HFFc6 (cell line): ENCODE data around the gene CFAP107. TPM values are rescaled to one million over a fixed set of nuclear protein-coding genes. Genes with fewer than 3 reads are reported as not detected.
"Not testable (repeated sequence)": the region's sequence is repeated elsewhere in the genome, so short reads cannot be mapped to it uniquely, and the experiment has no call there.

Experiments used
- DNase-seq: peaks from one replicate; pipeline ENCODE4 v3.0.0-alpha.2; 2018
- H3K27ac Mint-ChIP-seq: 2 replicates; pipeline ENCODE4 v1.8.0; 2020; ENCODE audit warnings: mild to moderate bottlenecking, mixed read lengths
- H3K27me3 Mint-ChIP-seq: 2 replicates; pipeline ENCODE4 v1.8.0; 2021; ENCODE audit warnings: mild to moderate bottlenecking, moderate library complexity, mixed read lengths; ENCODE audit not compliant: insufficient read depth
- H3K36me3 Mint-ChIP-seq: 2 replicates; pipeline ENCODE4 v1.8.0; 2021; ENCODE audit warnings: low read depth, mixed read lengths
- H3K4me1 Mint-ChIP-seq: 2 replicates; pipeline ENCODE4 v1.8.0; 2020; ENCODE audit warnings: low read depth, mixed read lengths
- H3K4me3 Mint-ChIP-seq: 2 replicates; pipeline ENCODE4 v1.8.0; 2020; ENCODE audit warnings: mild to moderate bottlenecking, moderate library complexity, mixed read lengths
- H3K9me3 Mint-ChIP-seq: 2 replicates; pipeline ENCODE4 v1.8.0; 2020; ENCODE audit warnings: mild to moderate bottlenecking, mixed read lengths
- total RNA-seq, 6 experiments: library from RNA; stranded (reverse); fragmentation: NEBNext Ultra II Directional; extraction: Animal tissue kit (Norgen Biotek cat#: 25700); gene quantifications; 2 replicates in 1 of 6; 3 replicates in 5 of 6; pipeline ENCODE4 v1.2.3, GENCODE V29; 2021
- TF ChIP-seq, protein P1 (sequence below): fragments of 200-600 bp; sonication (generic); IDR thresholded peaks from 2 replicates; pipeline ENCODE4 v1.5.0; 2021; ENCODE audit warnings: antibody characterized with exemption, mild to moderate bottlenecking

CFAP107 gene
- total RNA-seq, 6 experiments from 2014 or later: not detected

DNA sequence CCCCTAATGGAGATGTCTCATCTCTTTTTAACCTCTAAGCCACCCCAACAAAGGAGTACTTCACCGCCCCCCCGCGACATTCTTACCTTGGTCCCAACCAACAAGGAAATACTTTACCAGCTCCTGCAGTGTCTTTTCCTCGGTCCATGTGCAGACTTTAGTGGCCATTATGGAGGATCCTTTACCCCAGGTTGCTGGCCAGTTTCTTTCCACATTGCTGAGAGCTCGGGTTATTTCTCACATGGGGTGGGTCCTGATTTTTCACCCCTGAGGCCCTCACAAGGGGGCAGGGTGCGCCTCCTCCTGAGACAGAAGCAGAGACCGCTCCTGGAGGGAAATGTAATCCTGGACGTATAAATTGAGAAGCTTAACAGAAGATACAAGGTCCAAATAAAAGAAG is 33.1 kb upstream of the CFAP107 start:
- H3K9me3 Mint-ChIP-seq: no peaks in the 10 kb centered on the region
- no peaks in the 10 kb centered on the region for H3K36me3 Mint-ChIP-seq
- TF ChIP-seq, protein P1, sequence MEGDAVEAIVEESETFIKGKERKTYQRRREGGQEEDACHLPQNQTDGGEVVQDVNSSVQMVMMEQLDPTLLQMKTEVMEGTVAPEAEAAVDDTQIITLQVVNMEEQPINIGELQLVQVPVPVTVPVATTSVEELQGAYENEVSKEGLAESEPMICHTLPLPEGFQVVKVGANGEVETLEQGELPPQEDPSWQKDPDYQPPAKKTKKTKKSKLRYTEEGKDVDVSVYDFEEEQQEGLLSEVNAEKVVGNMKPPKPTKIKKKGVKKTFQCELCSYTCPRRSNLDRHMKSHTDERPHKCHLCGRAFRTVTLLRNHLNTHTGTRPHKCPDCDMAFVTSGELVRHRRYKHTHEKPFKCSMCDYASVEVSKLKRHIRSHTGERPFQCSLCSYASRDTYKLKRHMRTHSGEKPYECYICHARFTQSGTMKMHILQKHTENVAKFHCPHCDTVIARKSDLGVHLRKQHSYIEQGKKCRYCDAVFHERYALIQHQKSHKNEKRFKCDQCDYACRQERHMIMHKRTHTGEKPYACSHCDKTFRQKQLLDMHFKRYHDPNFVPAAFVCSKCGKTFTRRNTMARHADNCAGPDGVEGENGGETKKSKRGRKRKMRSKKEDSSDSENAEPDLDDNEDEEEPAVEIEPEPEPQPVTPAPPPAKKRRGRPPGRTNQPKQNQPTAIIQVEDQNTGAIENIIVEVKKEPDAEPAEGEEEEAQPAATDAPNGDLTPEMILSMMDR: no peak
- H3K4me3 Mint-ChIP-seq: no peak overlapping the region
- H3K27ac Mint-ChIP-seq: no peak overlapping the region
- no peaks in the 10 kb centered on the region for H3K4me1 Mint-ChIP-seq
- H3K27me3 Mint-ChIP-seq: peaks cover 3% of the 10 kb centered on the region; the same call in 1 of the 2 replicates
- DNase-seq: no peak

DNA sequence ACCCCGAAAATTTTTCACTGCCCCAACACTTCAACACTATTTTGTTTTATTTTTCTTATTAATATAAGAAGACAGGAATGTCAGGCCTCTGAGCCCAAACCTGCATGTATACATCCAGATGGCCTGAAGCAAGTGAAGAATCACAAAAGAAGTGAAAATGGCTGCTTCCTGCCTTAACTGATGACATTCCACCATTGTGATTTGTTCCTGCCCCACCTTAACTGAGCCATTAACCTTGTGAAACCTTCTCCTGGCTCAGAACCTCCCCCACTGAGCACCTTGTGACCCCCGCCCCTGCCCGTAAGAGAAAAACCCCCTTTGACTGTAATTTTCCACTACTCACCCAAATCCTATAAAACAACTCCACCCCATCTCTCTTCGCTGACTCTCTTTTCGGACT is 32.3 kb upstream of the CFAP107 start:
- H3K36me3 Mint-ChIP-seq, H3K4me3 Mint-ChIP-seq, H3K27me3 Mint-ChIP-seq, DNase-seq, H3K27ac Mint-ChIP-seq, H3K4me1 Mint-ChIP-seq, H3K9me3 Mint-ChIP-seq: not testable (repeated sequence)

DNA sequence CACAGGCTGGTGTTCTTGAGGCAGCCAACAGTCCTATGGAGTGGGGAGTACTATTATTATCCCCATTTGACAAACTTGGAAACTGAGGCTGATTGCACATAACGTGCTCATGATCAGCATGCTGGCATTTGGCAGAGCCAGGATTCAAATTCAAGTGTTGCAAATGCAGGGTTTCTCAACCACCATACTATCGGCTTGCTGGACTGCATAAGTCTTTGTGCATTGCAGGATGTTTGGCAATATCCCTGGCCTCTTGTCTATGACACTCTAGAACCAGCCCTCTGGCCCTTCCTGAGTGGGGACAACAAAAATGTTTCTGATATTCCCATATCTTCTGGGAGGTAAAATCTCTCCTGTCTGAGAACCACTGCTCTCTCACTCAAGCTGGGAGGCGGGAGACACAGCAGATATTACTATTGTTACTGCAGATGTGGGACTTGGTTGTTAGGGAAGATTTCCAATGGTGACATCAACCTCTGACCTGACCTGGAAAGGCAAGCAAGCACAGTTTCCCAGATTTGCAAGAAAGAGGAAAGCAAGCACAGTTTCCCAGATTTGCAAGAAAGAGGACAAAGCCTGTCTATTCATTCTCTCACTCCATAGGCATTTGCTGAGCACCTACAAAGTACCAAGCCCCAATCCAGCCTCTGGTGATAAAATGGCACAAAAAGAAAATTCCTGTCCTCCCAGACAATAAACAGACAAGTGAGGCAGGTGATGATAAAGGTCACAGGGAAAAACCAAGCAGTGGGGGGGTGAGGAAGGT is 31.1 kb upstream of the CFAP107 start:
- TF ChIP-seq, protein P1: no peak
- Mint-ChIP-seq H3K27ac (no peak overlapping the region), H3K36me3 (no peaks in the 10 kb centered on the region), H3K9me3 (no peaks in the 10 kb centered on the region), H3K27me3 (peaks cover 3% of the 10 kb centered on the region; the same call in 1 of the 2 replicates), H3K4me1 (no peaks in the 10 kb centered on the region), H3K4me3 (no peak overlapping the region)
- no peak for DNase-seq

DNA sequence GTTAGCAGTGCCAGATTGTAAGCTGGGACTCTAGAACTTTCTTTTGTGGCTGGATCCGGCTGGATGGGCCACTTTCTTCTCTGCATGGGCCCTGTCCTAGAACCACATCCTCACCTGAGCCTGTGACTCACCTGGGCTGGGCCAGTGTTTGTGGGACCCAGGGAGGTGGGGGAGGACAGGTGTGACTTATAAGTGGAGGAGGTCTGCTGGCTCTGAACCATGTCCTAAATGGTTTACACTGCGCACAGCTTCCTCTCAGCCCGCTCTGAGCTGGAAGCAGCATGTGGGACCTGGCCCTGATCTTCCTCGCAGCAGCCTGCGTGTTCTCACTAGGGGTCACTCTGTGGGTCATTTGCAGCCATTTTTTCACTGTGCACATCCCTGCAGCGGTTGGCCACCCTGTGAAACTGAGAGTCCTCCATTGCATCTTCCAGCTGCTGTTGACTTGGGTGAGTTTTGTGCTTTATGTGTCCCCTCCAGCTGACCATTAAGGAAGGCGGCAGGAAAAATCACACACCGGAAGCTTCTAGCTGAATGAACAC is 30.0 kb upstream of the CFAP107 start, which contains the start of gene AADACL3:
TSS of gene AADACL3 (plus strand) at position 215 of the 542 bp plus-strand sequence. CDS start at position 282, 67 bp downstream.
- no peaks in the 10 kb centered on the region for H3K4me1 Mint-ChIP-seq
- H3K4me3 Mint-ChIP-seq: no peak within 1 kb of the TSS
- H3K9me3 Mint-ChIP-seq: peaks cover under 1% of the 10 kb centered on the region; the same call in 1 of the 2 replicates
- peaks cover 3% of the 10 kb centered on the region; the same call in 1 of the 2 replicates for H3K27me3 Mint-ChIP-seq
- H3K27ac Mint-ChIP-seq: no peak within 1 kb of the TSS
- no peaks in the 10 kb centered on the region for H3K36me3 Mint-ChIP-seq
- no peak for DNase-seq
- TF ChIP-seq, protein P1: no peak

DNA sequence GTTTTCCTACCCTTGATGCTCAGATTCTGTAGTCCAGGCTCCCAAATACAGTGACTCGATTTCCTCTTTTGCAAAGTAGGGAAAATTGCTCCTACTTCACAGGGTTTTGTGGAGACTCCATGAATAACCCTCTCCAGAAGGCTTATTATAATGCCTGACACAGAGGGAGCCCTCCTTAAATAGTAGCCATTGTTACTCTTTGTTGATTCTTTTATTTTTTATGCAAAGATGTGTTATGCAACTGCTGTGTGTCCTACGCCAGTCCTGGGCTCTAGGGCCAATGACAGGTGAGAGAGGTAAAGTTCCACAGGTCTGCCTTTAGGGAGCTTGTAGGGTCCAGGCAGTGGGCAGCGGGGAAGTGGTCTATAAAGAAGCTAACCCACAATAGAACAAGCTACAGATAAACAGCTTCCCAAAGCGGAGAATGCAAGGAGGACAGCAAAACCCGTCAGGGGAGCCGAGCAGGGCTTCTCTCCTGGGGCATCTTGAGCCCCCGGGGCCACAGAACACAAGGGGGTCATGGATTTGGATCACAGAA is 28.6 kb upstream of the CFAP107 start:
- Mint-ChIP-seq H3K27me3 (peaks cover 3% of the 10 kb centered on the region; the same call in 1 of the 2 replicates), H3K4me3 (no peak overlapping the region), H3K36me3 (no peaks in the 10 kb centered on the region), H3K4me1 (no peaks in the 10 kb centered on the region), H3K27ac (no peak overlapping the region), H3K9me3 (peaks cover 5% of the 10 kb centered on the region)
- TF ChIP-seq, protein P1: no peak
- no peak for DNase-seq

DNA sequence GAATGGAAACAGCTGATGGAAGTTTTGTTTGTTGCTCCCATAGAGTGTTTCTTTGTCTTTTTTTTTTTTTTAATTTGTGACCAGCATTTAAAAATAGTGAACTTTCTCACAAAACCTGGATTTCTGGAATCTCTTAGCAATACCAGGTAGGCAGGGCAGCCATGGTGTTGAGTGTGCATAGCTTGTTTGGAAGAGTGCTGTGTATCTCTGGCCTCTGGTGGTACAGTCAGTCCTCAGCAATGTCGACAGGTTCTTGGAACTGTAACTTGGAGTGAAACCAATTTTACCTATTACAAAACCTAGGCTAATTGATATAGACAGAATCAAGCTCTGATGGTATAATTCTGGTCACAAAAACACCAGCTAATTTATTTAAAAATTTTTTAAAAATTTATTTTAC is 23.4 kb upstream of the CFAP107 start:
- DNase-seq: no peak
- Mint-ChIP-seq H3K4me1 (no peaks in the 10 kb centered on the region), H3K27me3 (no peaks in the 10 kb centered on the region; the same call in 1 of the 2 replicates), H3K4me3 (no peak overlapping the region), H3K27ac (no peak overlapping the region), H3K9me3 (peaks cover 5% of the 10 kb centered on the region), H3K36me3 (no peaks in the 10 kb centered on the region)
- TF ChIP-seq, protein P1: no peak
